CD4-positive, alpha-beta memory T cell (primary cell): ENCODE measurements around the gene TM9SF4. TPM values are rescaled to one million over a fixed set of nuclear protein-coding genes. Genes with fewer than 3 reads are reported as not detected.

Experiments
- CTCF ChIA-PET: fragments of 350-600 bp; sonication (Branson Sonifier 250); formaldehyde crosslinking; loops from one replicate; lab custom pipeline; 2021; ENCODE audit warnings: inconsistent platforms; ENCODE audit not compliant: partially characterized antibody; lab: Charles Lee
- POLR2A ChIA-PET: fragments of 350-600 bp; sonication (Branson Sonifier 250); formaldehyde crosslinking; loops from one replicate; lab custom pipeline; 2021; ENCODE audit not compliant: partially characterized antibody; lab: Charles Lee
- DNase-seq, 5 donors: peaks; one replicate each; pipeline versions ENCODE4 v3.0.0 to v3.0.0-alpha.2; 2020 to 2022; ENCODE audit warnings: mixed read lengths in 1 of 5
- H3K27ac ChIP-seq: one replicate; pipeline ENCODE4 v1.7.0; 2013; ENCODE audit warnings: low read depth, low read length
- H3K27me3 ChIP-seq: 2 replicates; pipeline ENCODE4 v1.7.0; 2013; ENCODE audit warnings: mild to moderate bottlenecking, low read length, moderate library complexity; ENCODE audit not compliant: insufficient read depth
- H3K36me3 ChIP-seq: 2 replicates; pipeline ENCODE4 v1.7.0; 2013; ENCODE audit warnings: mild to moderate bottlenecking, low read length, moderate library complexity; ENCODE audit not compliant: insufficient read depth
- H3K4me1 ChIP-seq: 2 replicates; pipeline ENCODE4 v1.7.0; 2013; ENCODE audit warnings: mild to moderate bottlenecking, low read length, moderate library complexity; ENCODE audit not compliant: insufficient read depth
- H3K4me3 ChIP-seq, 2 donors: one replicate each; pipeline ENCODE4 v1.7.0; 2013; ENCODE audit warnings: low read length in 2 of 2, mild to moderate bottlenecking in 1 of 2
- H3K9me3 ChIP-seq, 2 donors: one replicate each; pipeline ENCODE4 v1.7.0; 2013; ENCODE audit warnings: low read length in 2 of 2, control low read depth in 1 of 2; ENCODE audit not compliant: control insufficient read depth in 1 of 2
- H3K27ac Mint-ChIP-seq, 7 donors: one replicate each; pipeline ENCODE4 v1.8.0; 2020 to 2021; ENCODE audit warnings: mixed read lengths in 7 of 7, mild to moderate bottlenecking in 6 of 7, inconsistent platforms in 3 of 7, moderate library complexity in 3 of 7
- H3K27me3 Mint-ChIP-seq, 2 donors: one replicate each; pipeline ENCODE4 v1.8.0; 2020 to 2021; ENCODE audit warnings: mixed read lengths in 2 of 2
- H3K36me3 Mint-ChIP-seq, 2 donors: one replicate each; pipeline ENCODE4 v1.8.0; 2020 to 2021; ENCODE audit warnings: mixed read lengths in 2 of 2, inconsistent platforms in 1 of 2, mild to moderate bottlenecking in 1 of 2
- H3K4me1 Mint-ChIP-seq, 4 donors: one replicate each; pipeline ENCODE4 v1.8.0; 2020 to 2021; ENCODE audit warnings: mixed read lengths in 4 of 4, mild to moderate bottlenecking in 1 of 4
- H3K4me3 Mint-ChIP-seq, 8 donors: one replicate each; pipeline ENCODE4 v1.8.0; 2020 to 2021; ENCODE audit warnings: mixed read lengths in 8 of 8, mild to moderate bottlenecking in 7 of 8, moderate library complexity in 6 of 8, inconsistent platforms in 3 of 8
- H3K9me3 Mint-ChIP-seq, 8 donors: one replicate each; pipeline ENCODE4 v1.8.0; 2020 to 2021; ENCODE audit warnings: mixed read lengths in 8 of 8, mild to moderate bottlenecking in 5 of 8, inconsistent platforms in 3 of 8, moderate library complexity in 1 of 8
- intact Hi-C: fragments of 100-400 bp; cut with micrococcal nuclease; formaldehyde crosslinking; loops from one replicate; pipeline ENCODE4 v1.15.1; 2023
- polyA plus RNA-seq, 2 donors: library from polyadenylated mRNA; unstranded; fragments of 300-500 nt; fragmentation: Illumina TruSeq; gene quantifications; one replicate each; pipeline ENCODE4 v1.2.3, GENCODE V29; 2021
- total RNA-seq, 2 experiments: library from RNA; stranded (reverse); gene quantifications; one replicate each; pipeline ENCODE4 v1.2.3, GENCODE V29; 2021

The TM9SF4 gene
- total and polyA plus RNA-seq, 4 experiments from 2014 or later: 33.4 to 40.7 (median 36.7) TPM

DNA sequence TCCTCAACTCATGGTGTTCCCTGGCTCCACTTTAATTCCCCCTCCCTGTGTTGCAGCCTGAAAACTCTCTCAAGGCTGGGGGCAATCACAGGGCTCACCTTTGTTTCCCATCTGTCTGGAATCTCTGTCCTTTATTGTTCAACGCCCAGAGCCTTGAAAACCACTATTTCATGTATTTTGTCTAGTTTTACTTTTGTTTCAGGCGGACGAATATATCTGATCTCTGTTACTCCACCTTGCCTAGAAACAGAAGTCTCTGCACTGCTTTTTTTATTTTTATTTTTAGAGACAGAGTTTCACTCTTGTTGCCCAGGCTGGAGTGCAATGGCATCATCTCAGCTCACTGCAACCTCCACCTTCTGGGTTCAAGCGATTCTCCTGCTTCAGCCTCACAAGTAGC is 70.4 kb downstream of the TM9SF4 start:
- H3K36me3 Mint-ChIP-seq: no peaks in the 10 kb centered on the region
- CTCF ChIA-PET: no interaction called here

DNA sequence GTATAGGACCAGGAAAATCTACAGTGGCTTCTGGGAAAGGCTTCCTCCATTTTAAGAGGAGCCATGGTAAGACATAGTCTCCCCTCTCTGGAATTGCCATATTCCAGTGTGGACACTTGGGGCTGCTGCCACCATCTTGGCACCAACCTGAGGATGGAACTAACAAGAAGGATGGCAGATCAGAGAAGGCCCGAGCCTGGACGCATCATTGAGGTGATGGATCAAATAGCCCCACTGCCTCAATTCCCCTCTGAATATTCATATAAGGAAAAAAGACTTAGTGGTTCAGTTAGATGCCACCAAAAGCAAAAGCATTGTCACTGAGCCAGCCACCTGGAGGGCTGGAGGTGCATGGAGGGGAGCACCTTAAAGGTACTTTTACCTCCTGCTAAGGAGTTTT is 72.1 kb downstream of the TM9SF4 start:
- Mint-ChIP-seq H3K9me3 (no peaks in the 10 kb centered on the region), H3K4me3 (no peak overlapping the region), H3K4me1 (peaks cover 0 to 3% (median 2%) of the 10 kb centered on the region in 4 donors), H3K36me3 (no peaks in the 10 kb centered on the region), H3K27ac (no peak overlapping the region), H3K27me3 (no peaks in the 10 kb centered on the region)
- H3K9me3 ChIP-seq: no peaks in the 10 kb centered on the region
- no peaks in the 10 kb centered on the region for H3K27me3 ChIP-seq
- intact Hi-C loops: no loop called here
- no peak overlapping the region for H3K4me3 ChIP-seq
- no peaks in the 10 kb centered on the region for H3K36me3 ChIP-seq
- POLR2A ChIA-PET: no interaction called here
- H3K27ac ChIP-seq: no peak overlapping the region
- no peak for DNase-seq
- H3K4me1 ChIP-seq: no peaks in the 10 kb centered on the region
- CTCF ChIA-PET: no interaction called here

More for the DNA sequence above, 70.4 kb downstream of the TM9SF4 start:
- Mint-ChIP-seq H3K27me3 (no peaks in the 10 kb centered on the region), H3K9me3 (no peaks in the 10 kb centered on the region), H3K27ac (peak overlapping the region in 1 of 7 donors; percentile 41), H3K4me3 (no peak overlapping the region), H3K4me1 (peaks cover 0 to 1% (median 0%) of the 10 kb centered on the region in 4 donors)
- POLR2A ChIA-PET: interaction anchor here (2.2 kb wide), 1 partner anchor 10 kb away, joined by 6 read pairs; no protein-coding TSS in a partner anchor
- Histone ChIP-seq H3K27ac (no peak overlapping the region), H3K4me1 (no peaks in the 10 kb centered on the region), H3K36me3 (no peaks in the 10 kb centered on the region), H3K4me3 (no peak overlapping the region), H3K27me3 (no peaks in the 10 kb centered on the region), H3K9me3 (no peaks in the 10 kb centered on the region)
- intact Hi-C loops: no loop called here
- no peak for DNase-seq

DNA sequence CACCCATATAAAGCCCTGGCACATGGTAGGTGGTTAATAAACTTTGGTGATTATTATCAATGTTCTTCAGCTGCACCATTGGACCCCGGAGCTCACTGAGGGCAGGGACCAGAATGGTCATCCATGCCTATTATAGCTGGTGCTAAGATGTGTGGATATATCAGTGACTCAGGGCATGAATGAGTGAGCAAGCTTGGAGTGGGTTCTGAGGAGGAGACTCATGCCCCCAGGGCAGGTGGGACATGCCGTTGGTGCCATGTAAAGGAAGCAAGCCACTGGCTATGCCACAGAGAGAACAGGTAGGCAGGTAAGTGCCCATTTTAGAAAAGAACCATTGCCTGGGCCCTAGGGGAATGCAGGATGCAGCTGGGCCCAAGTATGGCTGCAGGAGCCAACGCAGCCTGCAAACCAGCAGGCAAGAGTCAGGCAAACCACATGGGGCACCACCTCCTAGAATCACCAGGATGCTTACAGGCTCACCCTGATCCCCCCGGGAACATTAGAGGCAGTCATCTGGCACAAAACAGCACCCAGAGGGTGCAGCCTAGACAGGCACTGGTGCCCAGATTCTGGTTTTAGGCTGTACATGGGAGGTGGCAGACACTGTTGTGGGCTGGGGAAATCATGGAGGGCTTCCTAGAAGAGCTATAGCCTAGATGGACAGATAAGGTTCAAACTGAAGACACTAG is 74.6 kb downstream of the TM9SF4 start:
- no peak overlapping the region for H3K4me3 ChIP-seq
- DNase-seq: no peak
- no peaks in the 10 kb centered on the region for H3K36me3 ChIP-seq
- intact Hi-C loops: no loop called here
- H3K9me3 ChIP-seq: no peaks in the 10 kb centered on the region
- no peaks in the 10 kb centered on the region for H3K27me3 ChIP-seq
- peaks cover 9% of the 10 kb centered on the region for H3K4me1 ChIP-seq
- POLR2A ChIA-PET: no interaction called here
- no peak overlapping the region for H3K4me3 Mint-ChIP-seq
- H3K9me3 Mint-ChIP-seq: no peaks in the 10 kb centered on the region
- H3K27me3 Mint-ChIP-seq: no peaks in the 10 kb centered on the region
- peaks cover 4 to 12% (median 8%) of the 10 kb centered on the region in 4 donors for H3K4me1 Mint-ChIP-seq
- CTCF ChIA-PET: no interaction called here
- no peak overlapping the region for H3K27ac Mint-ChIP-seq
- no peak overlapping the region for H3K27ac ChIP-seq
- H3K36me3 Mint-ChIP-seq: no peaks in the 10 kb centered on the region

DNA sequence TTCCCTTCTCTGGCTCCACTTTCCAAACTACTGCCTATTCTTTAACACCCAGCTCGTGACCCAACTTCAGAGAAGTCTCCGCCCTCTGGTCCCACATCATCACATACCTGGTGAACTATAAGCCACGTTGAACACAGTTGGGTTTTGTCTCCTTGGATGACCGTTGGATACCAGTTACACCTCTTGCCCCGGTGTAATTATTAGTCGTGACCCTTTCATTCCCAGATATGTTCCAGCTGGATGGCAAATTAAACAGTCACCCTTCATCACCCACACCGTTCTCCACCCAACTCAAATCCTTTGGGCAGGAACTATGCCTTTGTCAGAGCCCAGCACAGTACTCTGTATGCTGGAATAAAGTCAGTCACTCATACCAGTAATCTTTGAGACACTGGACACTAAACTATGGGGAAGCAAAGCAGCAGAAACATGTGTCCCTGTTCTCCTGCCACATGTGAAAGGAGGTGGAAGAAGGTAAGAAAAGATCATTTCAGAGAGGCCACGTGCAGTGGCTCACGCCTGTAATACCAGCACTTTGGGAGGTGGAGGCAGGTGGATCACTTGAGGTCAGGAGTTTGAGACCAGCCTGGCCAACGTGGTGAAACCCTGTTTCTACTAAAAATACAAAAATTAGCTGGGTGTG is 75.6 kb downstream of the TM9SF4 start:
- ChIA-PET CTCF (no interaction called here), POLR2A (no interaction called here)
- Mint-ChIP-seq H3K36me3 (no peaks in the 10 kb centered on the region), H3K27me3 (no peaks in the 10 kb centered on the region), H3K4me1 (peaks cover 6 to 18% (median 12%) of the 10 kb centered on the region in 4 donors), H3K4me3 (no peak overlapping the region), H3K27ac (peak overlapping the region in 4 of 7 donors; percentile 42 to 65 (median 48)), H3K9me3 (no peaks in the 10 kb centered on the region)
- H3K4me3 ChIP-seq: no peak overlapping the region
- no peak overlapping the region for H3K27ac ChIP-seq
- H3K4me1 ChIP-seq: peaks cover 16% of the 10 kb centered on the region
- no peaks in the 10 kb centered on the region for H3K9me3 ChIP-seq
- no peak for DNase-seq
- H3K27me3 ChIP-seq: no peaks in the 10 kb centered on the region
- H3K36me3 ChIP-seq: no peaks in the 10 kb centered on the region
- intact Hi-C loops: no loop called here

DNA sequence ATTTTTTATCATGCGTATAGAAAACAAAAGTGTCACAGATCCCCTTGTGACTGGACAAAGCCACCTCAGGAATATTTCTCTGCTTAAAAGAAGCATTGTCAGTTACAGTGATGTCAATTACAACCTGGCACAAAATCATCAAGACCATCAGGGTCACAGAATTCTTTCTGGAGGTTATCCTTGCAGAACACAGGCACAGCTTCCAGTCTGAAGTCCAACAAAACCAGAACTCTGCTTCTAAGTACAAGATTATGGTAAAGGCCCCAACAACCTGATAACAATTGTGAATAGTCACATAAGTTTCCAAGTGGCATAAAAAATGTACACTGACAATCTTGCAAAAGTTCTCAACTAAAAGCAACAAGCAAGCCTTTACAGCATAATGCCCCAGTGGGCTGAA is 77.0 kb downstream of the TM9SF4 start:
- DNase-seq: no peak
- H3K4me1 ChIP-seq: peaks cover 16% of the 10 kb centered on the region
- H3K4me1 Mint-ChIP-seq: peaks cover 6 to 28% (median 21%) of the 10 kb centered on the region in 4 donors
- no peaks in the 10 kb centered on the region for H3K27me3 Mint-ChIP-seq
- CTCF ChIA-PET: no interaction called here
- no peaks in the 10 kb centered on the region for H3K27me3 ChIP-seq
- H3K4me3 Mint-ChIP-seq: no peak overlapping the region
- H3K4me3 ChIP-seq: no peak overlapping the region
- H3K36me3 Mint-ChIP-seq: no peaks in the 10 kb centered on the region
- H3K9me3 Mint-ChIP-seq: no peaks in the 10 kb centered on the region
- POLR2A ChIA-PET: no interaction called here
- no peak overlapping the region for H3K27ac ChIP-seq
- intact Hi-C loops: no loop called here
- no peaks in the 10 kb centered on the region for H3K9me3 ChIP-seq
- no peaks in the 10 kb centered on the region for H3K36me3 ChIP-seq
- H3K27ac Mint-ChIP-seq: no peak overlapping the region

DNA sequence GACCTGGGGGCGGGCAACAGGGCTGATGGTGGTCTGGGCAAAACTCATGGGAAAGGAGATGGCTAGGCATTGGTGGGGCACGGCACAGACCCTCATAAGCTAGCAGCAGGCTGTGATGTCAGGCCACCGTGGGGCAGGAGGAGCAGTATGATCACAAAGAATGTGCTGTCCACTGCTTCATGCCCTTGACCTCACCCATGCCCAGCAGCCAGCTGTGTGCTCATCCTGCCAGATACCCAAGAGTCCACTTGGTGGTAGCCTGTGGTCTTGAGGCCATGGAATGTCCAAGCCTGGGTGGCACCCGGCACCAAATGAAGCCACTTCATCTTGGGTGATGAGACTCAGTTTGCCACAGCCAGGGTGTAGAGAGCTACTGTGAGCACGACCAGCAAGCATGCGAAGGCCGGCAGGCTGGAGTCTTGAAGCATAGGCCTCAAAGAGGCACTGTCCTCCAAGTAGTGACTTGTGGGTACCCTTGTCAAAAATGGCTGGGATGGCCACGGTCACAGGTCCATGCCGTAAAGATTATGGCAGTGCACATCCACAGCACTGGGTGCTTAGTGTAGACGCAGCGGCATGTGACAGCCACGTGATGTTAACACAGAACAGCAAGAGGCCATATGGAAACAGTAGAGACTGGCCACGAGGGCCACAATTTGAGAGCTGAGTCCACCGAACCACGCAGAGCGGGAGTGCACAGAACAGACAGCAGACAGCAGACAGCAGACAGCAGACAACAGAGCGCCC is 79.0 kb downstream of the TM9SF4 start:
- Histone ChIP-seq H3K4me3 (no peak overlapping the region), H3K27ac (no peak overlapping the region), H3K4me1 (peaks cover 16% of the 10 kb centered on the region), H3K9me3 (no peaks in the 10 kb centered on the region), H3K36me3 (no peaks in the 10 kb centered on the region), H3K27me3 (no peaks in the 10 kb centered on the region)
- Mint-ChIP-seq H3K4me3 (peak overlapping the region; percentile 50 to 92 (median 84)), H3K4me1 (peaks cover 6 to 34% (median 22%) of the 10 kb centered on the region in 4 donors), H3K36me3 (peaks cover 0 to 1% of the 10 kb centered on the region in 2 donors), H3K27me3 (no peaks in the 10 kb centered on the region), H3K9me3 (no peaks in the 10 kb centered on the region), H3K27ac (peak overlapping the region; percentile 30 to 95 (median 88))
- DNase-seq: no peak
- CTCF ChIA-PET: no interaction called here
- POLR2A ChIA-PET: interaction anchor here (1.4 to 2.1 kb wide), 3 partner anchors 17 to 346 kb away, joined by 3 to 8 read pairs (median 5); partner anchors contain the start of gene TM9SF4
- intact Hi-C loops: no loop called here

DNA sequence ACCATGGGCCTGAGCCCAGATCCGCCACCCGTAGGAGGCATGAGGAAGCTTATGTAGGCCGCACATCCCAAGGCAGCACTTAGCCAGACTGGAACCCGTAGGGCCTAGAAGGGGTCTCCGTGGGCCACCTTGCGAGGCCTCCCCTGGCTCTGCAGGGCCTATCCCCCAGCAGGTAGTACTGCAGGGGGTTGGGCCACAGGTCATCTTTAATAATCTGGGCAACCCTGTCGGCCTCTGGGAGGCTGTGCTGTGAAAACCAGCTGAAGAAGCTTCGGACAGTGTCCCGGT is 79.6 kb downstream of the TM9SF4 start:
- Histone ChIP-seq H3K4me3 (no peak overlapping the region), H3K27me3 (no peaks in the 10 kb centered on the region), H3K9me3 (no peaks in the 10 kb centered on the region), H3K4me1 (peaks cover 16% of the 10 kb centered on the region), H3K36me3 (no peaks in the 10 kb centered on the region), H3K27ac (peak overlapping the region; percentile 59)
- Mint-ChIP-seq H3K4me1 (peaks cover 6 to 34% (median 22%) of the 10 kb centered on the region in 4 donors), H3K27me3 (no peaks in the 10 kb centered on the region), H3K27ac (peak overlapping the region in 6 of 7 donors; percentile 30 to 95 (median 92)), H3K4me3 (peak overlapping the region; percentile 82 to 92 (median 86)), H3K36me3 (peaks cover 0 to 6% of the 10 kb centered on the region in 2 donors), H3K9me3 (no peaks in the 10 kb centered on the region)
- ChIA-PET POLR2A (interaction anchor here (1.0 to 2.1 kb wide), 6 partner anchors 9 to 346 kb away, joined by 3 to 8 read pairs (median 5); partner anchors contain the start of genes ASXL1 and TM9SF4), CTCF (no interaction called here)
- no peak for DNase-seq
- intact Hi-C loops: no loop called here
